Astrocyte (in vitro differentiated cells and primary cell): ENCODE data around the gene KIAA0513.

ENCODE experiments used
- CTCF ChIP-seq: IDR thresholded peaks from 2 replicates; pipeline ENCODE4 v1.5.1; 2011; ENCODE audit warnings: low read depth, mild to moderate bottlenecking, inconsistent platforms, low read length, moderate library complexity; ENCODE audit not compliant: insufficient read depth
- EZH2 ChIP-seq: IDR thresholded peaks from 2 replicates; pipeline ENCODE4 v1.6.1; 2012; ENCODE audit warnings: mild to moderate bottlenecking, low read length, inconsistent platforms; ENCODE audit not compliant: insufficient read depth

- TF ChIP-seq CTCF (no peak), EZH2 (no peak)
Observed at GRCh38 chr16:85129876-85130704, 102.5 kb downstream of the KIAA0513 start.
